Uterus (tissue), 2 donors: ENCODE data around the gene S100A14.

ENCODE experiments used
- POLR2A ChIP-seq, 2 donors: fragments of 450-650 bp; IDR thresholded peaks; one replicate each; pipeline ENCODE4 v1.6.1; 2016; ENCODE audit warnings: antibody characterized with exemption in 2 of 2, mild to moderate bottlenecking in 1 of 2, moderate library complexity in 1 of 2
- TF ChIP-seq, protein P1 (sequence below), 4 experiments: fragments of 200-600 bp in 2 of 4; fragments of 450-650 bp in 2 of 4; sonication (generic) in 2 of 4; IDR thresholded peaks; one replicate each; pipeline ENCODE4 v1.5.1; 2016 to 2019; ENCODE audit warnings: antibody characterized with exemption in 4 of 4, mild to moderate bottlenecking in 2 of 4, moderate library complexity in 1 of 4

DNA sequence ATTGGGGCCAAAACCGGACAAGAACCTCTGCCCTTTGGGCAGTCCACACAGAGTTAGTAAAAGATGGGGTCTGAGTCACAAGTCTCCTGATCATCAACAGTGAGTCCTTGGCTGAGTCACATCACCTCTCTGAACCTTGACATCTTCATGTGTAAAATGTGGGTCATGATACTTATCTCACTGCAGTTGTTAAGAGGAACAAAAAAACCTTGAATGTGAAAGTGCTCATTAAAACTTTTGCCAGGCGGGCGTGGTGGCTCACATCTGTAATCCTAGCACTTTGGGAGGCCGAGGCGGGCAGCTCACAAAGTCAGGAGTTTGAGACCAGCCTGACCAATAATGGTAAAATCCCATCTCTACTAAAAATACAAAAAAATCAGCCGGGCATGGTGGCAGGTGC, 18.9 kb downstream of the S100A14 start:
- TF ChIP-seq, protein P1, sequence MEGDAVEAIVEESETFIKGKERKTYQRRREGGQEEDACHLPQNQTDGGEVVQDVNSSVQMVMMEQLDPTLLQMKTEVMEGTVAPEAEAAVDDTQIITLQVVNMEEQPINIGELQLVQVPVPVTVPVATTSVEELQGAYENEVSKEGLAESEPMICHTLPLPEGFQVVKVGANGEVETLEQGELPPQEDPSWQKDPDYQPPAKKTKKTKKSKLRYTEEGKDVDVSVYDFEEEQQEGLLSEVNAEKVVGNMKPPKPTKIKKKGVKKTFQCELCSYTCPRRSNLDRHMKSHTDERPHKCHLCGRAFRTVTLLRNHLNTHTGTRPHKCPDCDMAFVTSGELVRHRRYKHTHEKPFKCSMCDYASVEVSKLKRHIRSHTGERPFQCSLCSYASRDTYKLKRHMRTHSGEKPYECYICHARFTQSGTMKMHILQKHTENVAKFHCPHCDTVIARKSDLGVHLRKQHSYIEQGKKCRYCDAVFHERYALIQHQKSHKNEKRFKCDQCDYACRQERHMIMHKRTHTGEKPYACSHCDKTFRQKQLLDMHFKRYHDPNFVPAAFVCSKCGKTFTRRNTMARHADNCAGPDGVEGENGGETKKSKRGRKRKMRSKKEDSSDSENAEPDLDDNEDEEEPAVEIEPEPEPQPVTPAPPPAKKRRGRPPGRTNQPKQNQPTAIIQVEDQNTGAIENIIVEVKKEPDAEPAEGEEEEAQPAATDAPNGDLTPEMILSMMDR (IDR thresholded peaks at IDR 0.05): no peak
- TF ChIP-seq POLR2A (IDR thresholded peaks at IDR 0.05): no peak
